Activated T-cell treated with anti-CD3 and anti-CD28 coated beads for 24 hours (primary cell): ENCODE measurements around the gene ESPNL.

ENCODE experiments used
- DNase-seq: peaks from one replicate; pipeline ENCODE4 v3.0.0-alpha.2; 2020; ENCODE audit warnings: low read depth

ESPNL gene

GRCh38 chr2:238128061-238128440 is 27.9 kb downstream of the ESPNL start:
- DNase-seq = no peak

GRCh38 chr2:238128534-238129001 is 28.4 kb downstream of the ESPNL start:
- no peak for DNase-seq

- DNase-seq = no peak
Observed at GRCh38 chr2:238129166-238130010, 29.2 kb downstream of the ESPNL start.

GRCh38 chr2:238130111-238130695 is 30.1 kb downstream of the ESPNL start:
- DNase-seq = no peak

- DNase-seq = no peak
Observed at GRCh38 chr2:238130696-238131628, 30.8 kb downstream of the ESPNL start.

GRCh38 chr2:238131761-238132462 is 31.8 kb downstream of the ESPNL start:
- no peak for DNase-seq

- DNase-seq = no peak
Observed at GRCh38 chr2:238132463-238133450, 32.6 kb downstream of the ESPNL start.

GRCh38 chr2:238133499-238134392 is 33.6 kb downstream of the ESPNL start:
- no peak for DNase-seq

- DNase-seq = no peak
Observed at GRCh38 chr2:238134393-238134785, 34.2 kb downstream of the ESPNL start.

GRCh38 chr2:238135601-238136150 is 35.5 kb downstream of the ESPNL start:
- no peak for DNase-seq

- DNase-seq = no peak
Observed at GRCh38 chr2:238136820-238137537, 36.8 kb downstream of the ESPNL start.

- no peak for DNase-seq
Observed at GRCh38 chr2:238137885-238138284, 37.7 kb downstream of the ESPNL start.

GRCh38 chr2:238138331-238139195 is 38.4 kb downstream of the ESPNL start, which contains the start of gene KLHL30:
TSS of gene KLHL30 (plus strand) at chr2:238138668. CDS start at chr2:238140755, 2,087 bp downstream.
- DNase-seq = no peak

GRCh38 chr2:238139196-238140039 is 39.3 kb downstream of the ESPNL start:
- DNase-seq = peak; percentile 7

GRCh38 chr2:238140040-238140439 is 39.9 kb downstream of the ESPNL start:
- DNase-seq = no peak
